Activated T-helper 1 cell treated with Interleukin-2 at 50 U/mL for 16 hours (primary cell): ENCODE measurements around the gene WASF2.
"Not testable (repeated sequence)": the region's sequence is repeated elsewhere in the genome, so short reads cannot be mapped to it uniquely, and the experiment has no call there.

Experiments used
- DNase-seq: peaks from one replicate; pipeline ENCODE4 v3.0.0-alpha.2; 2020; ENCODE audit warnings: low read depth

WASF2 gene

GRCh38 chr1:27496604-27497155 lies 6.7 kb upstream of the WASF2 start:
- DNase-seq, result no peak

- DNase-seq, result no peak
These were observed 2.8 kb upstream of the WASF2 start for GRCh38 chr1:27492796-27493195.

GRCh38 chr1:27491748-27492700 lies 2.1 kb upstream of the WASF2 start:
- DNase-seq, result no peak

GRCh38 chr1:27489501-27489972 lies 430 bp downstream of the WASF2 start:
- no peak for DNase-seq

- DNase-seq, result no peak
These were observed 1.7 kb downstream of the WASF2 start for GRCh38 chr1:27487966-27488884.

GRCh38 chr1:27485363-27485762 lies 4.6 kb downstream of the WASF2 start:
- no peak for DNase-seq

GRCh38 chr1:27483659-27484058 lies 6.3 kb downstream of the WASF2 start:
- no peak for DNase-seq

- no peak for DNase-seq
These were observed 7.9 kb downstream of the WASF2 start for GRCh38 chr1:27481994-27482620.

GRCh38 chr1:27478098-27478497 lies 11.9 kb downstream of the WASF2 start:
- no peak for DNase-seq

- DNase-seq, result no peak
These were observed 13.7 kb downstream of the WASF2 start for GRCh38 chr1:27476237-27476636.

GRCh38 chr1:27475720-27476119 lies 14.2 kb downstream of the WASF2 start:
- DNase-seq, result no peak

- no peak for DNase-seq
These were observed 16.2 kb downstream of the WASF2 start for GRCh38 chr1:27473755-27474154.

GRCh38 chr1:27472098-27472497 lies 17.9 kb downstream of the WASF2 start:
- DNase-seq, result not testable (repeated sequence)

- no peak for DNase-seq
These were observed 18.5 kb downstream of the WASF2 start for GRCh38 chr1:27471477-27471876.

- DNase-seq, result no peak
These were observed 20.6 kb downstream of the WASF2 start for GRCh38 chr1:27469334-27469733.

GRCh38 chr1:27468378-27468777 lies 21.6 kb downstream of the WASF2 start:
- DNase-seq, result not testable (repeated sequence)

GRCh38 chr1:27464926-27465647 lies 24.9 kb downstream of the WASF2 start:
- no peak for DNase-seq

GRCh38 chr1:27463916-27464315 lies 26.1 kb downstream of the WASF2 start:
- DNase-seq, result not testable (repeated sequence)

GRCh38 chr1:27458521-27458920 lies 31.4 kb downstream of the WASF2 start:
- not testable (repeated sequence) for DNase-seq

- no peak for DNase-seq
These were observed 34.7 kb downstream of the WASF2 start for GRCh38 chr1:27455139-27455811.

GRCh38 chr1:27454610-27455009 lies 35.4 kb downstream of the WASF2 start:
- DNase-seq, result no peak
